H9 (cell line): ENCODE results near the gene C16orf78. TPM values are rescaled to one million over a fixed set of nuclear protein-coding genes. Genes with fewer than 3 reads are reported as not detected.

ENCODE experiments used
- DNase-seq: peaks from one replicate; pipeline ENCODE4 v3.0.0-alpha.2; 2017
- H2AFZ ChIP-seq: one replicate; pipeline ENCODE4 v1.6.1; 2013; ENCODE audit warnings: mild to moderate bottlenecking, low read length, control low read depth, moderate library complexity
- H2AK5ac ChIP-seq: 2 replicates; pipeline ENCODE4 v1.6.1; 2013; ENCODE audit warnings: low read length, control low read depth, mixed read lengths; ENCODE audit not compliant: insufficient read length
- H2BK120ac ChIP-seq: one replicate; pipeline ENCODE4 v1.6.1; 2013; ENCODE audit warnings: low read depth, mild to moderate bottlenecking, low read length, control low read depth, inconsistent platforms; ENCODE audit not compliant: poor library complexity, severe bottlenecking
- H2BK12ac ChIP-seq: 2 replicates; pipeline ENCODE4 v1.6.1; 2013; ENCODE audit warnings: low read length, control low read depth, mixed read lengths, low read depth; ENCODE audit not compliant: insufficient read length
- H2BK15ac ChIP-seq: 2 replicates; pipeline ENCODE4 v1.6.1; 2013; ENCODE audit warnings: low read depth, low read length, control low read depth
- H2BK20ac ChIP-seq: one replicate; pipeline ENCODE4 v1.6.1; 2013; ENCODE audit warnings: low read depth, mild to moderate bottlenecking, low read length, control low read depth, inconsistent platforms; ENCODE audit not compliant: poor library complexity, severe bottlenecking
- H2BK5ac ChIP-seq: 2 replicates; pipeline ENCODE4 v1.6.1; 2013; ENCODE audit warnings: low read length, control low read depth, mixed read lengths; ENCODE audit not compliant: insufficient read length
- H3K14ac ChIP-seq: 2 replicates; pipeline ENCODE4 v1.6.1; 2013; ENCODE audit warnings: low read length, control low read depth; ENCODE audit not compliant: insufficient read depth
- H3K18ac ChIP-seq: 2 replicates; pipeline ENCODE4 v1.6.1; 2013; ENCODE audit warnings: low read depth, mild to moderate bottlenecking, mixed read lengths, low read length, control low read depth; ENCODE audit not compliant: insufficient read length
- H3K23ac ChIP-seq: 2 replicates; pipeline ENCODE4 v1.6.1; 2013; ENCODE audit warnings: low read length, control low read depth, mixed read lengths, low read depth; ENCODE audit not compliant: insufficient read length
- H3K23me2 ChIP-seq: 2 replicates; pipeline ENCODE4 v1.6.1; 2013; ENCODE audit warnings: low read depth, mild to moderate bottlenecking, mixed read lengths, low read length, control low read depth; ENCODE audit not compliant: insufficient read length, poor library complexity, severe bottlenecking
- H3K27ac ChIP-seq: 2 replicates; pipeline ENCODE4 v1.5.1; 2013; ENCODE audit warnings: low read length, control low read depth, mixed read lengths, low read depth; ENCODE audit not compliant: insufficient read length
- H3K27me3 ChIP-seq: 2 replicates; pipeline ENCODE4 v1.6.1; 2013; ENCODE audit warnings: low read length, control low read depth, inconsistent platforms; ENCODE audit not compliant: insufficient read depth
- H3K4ac ChIP-seq: 2 replicates; pipeline ENCODE4 v1.6.1; 2013; ENCODE audit warnings: low read depth, mild to moderate bottlenecking, control low read depth, inconsistent platforms, low read length, moderate library complexity
- H3K4me1 ChIP-seq: 2 replicates; pipeline ENCODE4 v1.6.1; 2013; ENCODE audit warnings: low read length, control low read depth, inconsistent platforms; ENCODE audit not compliant: insufficient read depth
- H3K4me2 ChIP-seq: 2 replicates; pipeline ENCODE4 v1.6.1; 2013; ENCODE audit warnings: low read length, control low read depth, mixed read lengths; ENCODE audit not compliant: insufficient read length, insufficient read depth
- H3K56ac ChIP-seq: 2 replicates; pipeline ENCODE4 v1.6.1; 2013; ENCODE audit warnings: low read depth, mild to moderate bottlenecking, mixed read lengths, low read length, control low read depth; ENCODE audit not compliant: insufficient read length
- H3K79me1 ChIP-seq: 2 replicates; pipeline ENCODE4 v1.6.1; 2013; ENCODE audit warnings: low read depth, mild to moderate bottlenecking, moderate library complexity, low read length, control low read depth, inconsistent platforms; ENCODE audit not compliant: insufficient read depth, poor library complexity, severe bottlenecking
- H3K79me2 ChIP-seq: 2 replicates; pipeline ENCODE4 v1.6.1; 2013; ENCODE audit warnings: low read length, control low read depth, inconsistent platforms; ENCODE audit not compliant: insufficient read depth
- H3K9ac ChIP-seq: 2 replicates; pipeline ENCODE4 v1.6.1; 2013; ENCODE audit warnings: low read length, control low read depth, mixed read lengths; ENCODE audit not compliant: insufficient read length; ENCODE audit errors: extremely low read depth
- H3K9me3 ChIP-seq: one replicate; pipeline ENCODE4 v1.6.1; 2013; ENCODE audit warnings: low read depth, low read length, inconsistent platforms; ENCODE audit not compliant: control insufficient read depth
- H3T11ph ChIP-seq: one replicate; pipeline ENCODE4 v1.6.1; 2013; ENCODE audit warnings: mild to moderate bottlenecking, low read length, control low read depth, inconsistent platforms
- H4K20me1 ChIP-seq: one replicate; pipeline ENCODE4 v1.6.1; 2013; ENCODE audit not compliant: control insufficient read depth, insufficient read length, insufficient read depth
- H4K5ac ChIP-seq: 2 replicates; pipeline ENCODE4 v1.6.1; 2013; ENCODE audit warnings: low read depth, mild to moderate bottlenecking, mixed read lengths, low read length, control low read depth; ENCODE audit not compliant: insufficient read length
- H4K8ac ChIP-seq: replicated peaks from 2 replicates; pipeline ENCODE4 v1.6.1; 2013; ENCODE audit warnings: low read length, control low read depth, mixed read lengths, low read depth; ENCODE audit not compliant: insufficient read length
- H4K91ac ChIP-seq: 2 replicates; pipeline ENCODE4 v1.6.1; 2013; ENCODE audit warnings: low read depth, mild to moderate bottlenecking, moderate library complexity, mixed read lengths, low read length, control low read depth; ENCODE audit not compliant: insufficient read length
- H3K27ac Mint-ChIP-seq, 3 experiments: 2 replicates in 2 of 3; 3 replicates in 1 of 3; pipeline ENCODE4 v1.8.0; 2020 to 2021; ENCODE audit warnings: mixed read lengths in 3 of 3, mild to moderate bottlenecking in 1 of 3, moderate library complexity in 1 of 3
- H3K27me3 Mint-ChIP-seq: 2 replicates; pipeline ENCODE4 v1.8.0; 2021; ENCODE audit warnings: low read depth, mild to moderate bottlenecking, moderate library complexity, mixed read lengths
- H3K36me3 Mint-ChIP-seq, 3 experiments: 2 replicates in 2 of 3; 3 replicates in 1 of 3; pipeline ENCODE4 v1.8.0; 2020 to 2021; ENCODE audit warnings: low read depth in 3 of 3, mixed read lengths in 3 of 3; ENCODE audit not compliant: insufficient read depth in 1 of 3
- H3K4me1 Mint-ChIP-seq, 2 experiments: 2 replicates each; pipeline ENCODE4 v1.8.0; 2020; ENCODE audit warnings: mixed read lengths in 2 of 2
- H3K4me3 Mint-ChIP-seq, 2 experiments: 2 replicates in 1 of 2; 3 replicates in 1 of 2; pipeline ENCODE4 v1.8.0; 2020 to 2021; ENCODE audit warnings: mild to moderate bottlenecking in 2 of 2, mixed read lengths in 2 of 2, moderate library complexity in 1 of 2
- H3K9me3 Mint-ChIP-seq, 2 experiments: 2 replicates in 1 of 2; 3 replicates in 1 of 2; pipeline ENCODE4 v1.8.0; 2020; ENCODE audit warnings: mild to moderate bottlenecking in 2 of 2, mixed read lengths in 2 of 2, moderate library complexity in 1 of 2
- CTCF ChIP-seq: fragments of 200-600 bp; sonication (generic); conservative IDR thresholded peaks from 3 replicates; pipeline ENCODE4 v1.8.0; 2021; ENCODE audit warnings: antibody characterized with exemption, mild to moderate bottlenecking
- WGBS: extraction: QIAGEN DNeasy Blood & Tissue Kit; methylation state at CpG from one replicate; pipeline ENCODE4 v1.1.7; 2013; ENCODE audit warnings: missing lambda C conversion rate, low lambda C conversion rate, mixed read lengths; ENCODE audit not compliant: insufficient read length; ENCODE audit errors: extremely low coverage; 5-methylcytosine and 5-hydroxymethylcytosine counted together
- total RNA-seq: library from RNA; stranded (reverse); gene quantifications from 2 replicates; pipeline ENCODE4 v1.2.1, GENCODE V29; 2021

The C16orf78 gene
- total RNA-seq, 1 experiment from 2014 or later: not detected

GRCh38 chr16:49416001-49416675 lies 42.5 kb downstream of the C16orf78 start:
- Histone ChIP-seq H3K14ac (no peak overlapping the region), H3K4me2 (no peak overlapping the region), H3K56ac (no peak overlapping the region), H4K8ac (no peak overlapping the region), H3K79me2 (no peaks in the 10 kb centered on the region), H3K9ac (no peak overlapping the region), H3K4ac (no peak overlapping the region), H3K27ac (no peak overlapping the region), H4K91ac (no peak overlapping the region), H3K23ac (no peak overlapping the region), H3K79me1 (no peaks in the 10 kb centered on the region), H2BK5ac (no peak overlapping the region), H2BK15ac (no peak overlapping the region), H2AK5ac (no peak overlapping the region), H3T11ph (no peak overlapping the region), H4K20me1 (no peaks in the 10 kb centered on the region), H2BK120ac (no peak overlapping the region), H2BK20ac (no peak overlapping the region), H3K4me1 (no peaks in the 10 kb centered on the region), H2BK12ac (no peak overlapping the region), H3K27me3 (no peaks in the 10 kb centered on the region), H3K9me3 (no peaks in the 10 kb centered on the region), H3K23me2 (no peaks in the 10 kb centered on the region), H3K18ac (no peak overlapping the region), H4K5ac (no peak overlapping the region), H2AFZ (no peak overlapping the region)
- TF ChIP-seq CTCF: no peak
- Mint-ChIP-seq H3K4me1 (peaks cover 4 to 7% of the 10 kb centered on the region in 2 experiments; a peak in 2 of 4 replicates), H3K9me3 (no peaks in the 10 kb centered on the region), H3K36me3 (no peaks in the 10 kb centered on the region), H3K27ac (no peak overlapping the region), H3K27me3 (peaks cover 16% of the 10 kb centered on the region), H3K4me3 (no peak overlapping the region)
- no peak for DNase-seq
- WGBS: no CpG with 5 or more reads among the region's 15 CpGs
